Activated CD4-positive, CD25-positive, alpha-beta regulatory T cell treated with anti-CD3 and anti-CD28 coated beads, Interleukin-2, amount 50 U/mL, for 72 hours (primary cell): ENCODE results near the gene FBLN7.

Experiments
- DNase-seq: peaks from one replicate; pipeline ENCODE4 v3.0.0; 2021

Gene FBLN7

GRCh38 chr2:112160283-112161250, 22.4 kb downstream of the FBLN7 start:
- no peak for DNase-seq

- DNase-seq: no peak
These were observed 23.4 kb downstream of the FBLN7 start for GRCh38 chr2:112161431-112162145.

- DNase-seq: no peak
These were observed 24.2 kb downstream of the FBLN7 start for GRCh38 chr2:112162341-112162740.

GRCh38 chr2:112162956-112163355, 24.8 kb downstream of the FBLN7 start:
- no peak for DNase-seq

DNA sequence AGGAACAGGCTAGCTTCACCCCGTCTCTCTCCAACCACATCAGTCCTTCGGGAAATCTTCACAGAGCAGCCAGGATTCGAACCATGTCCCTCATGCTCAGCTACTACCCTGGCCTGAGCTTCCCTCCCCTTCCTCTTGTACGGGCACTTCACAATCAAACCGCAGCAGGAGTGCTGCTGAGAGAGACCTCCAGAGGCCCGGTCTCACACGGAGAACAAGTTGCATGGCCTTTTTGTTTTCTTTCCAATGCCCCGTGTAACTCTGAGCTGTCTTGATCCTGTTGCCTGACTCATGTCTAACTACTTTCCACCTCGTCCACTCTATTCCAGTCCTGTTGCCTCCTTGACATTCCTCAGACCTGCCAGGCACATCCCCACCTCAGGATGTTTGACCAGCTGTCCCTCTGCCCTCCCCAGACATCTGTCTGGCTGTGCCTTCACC, 25.4 kb downstream of the FBLN7 start:
- no peak for DNase-seq

DNA sequence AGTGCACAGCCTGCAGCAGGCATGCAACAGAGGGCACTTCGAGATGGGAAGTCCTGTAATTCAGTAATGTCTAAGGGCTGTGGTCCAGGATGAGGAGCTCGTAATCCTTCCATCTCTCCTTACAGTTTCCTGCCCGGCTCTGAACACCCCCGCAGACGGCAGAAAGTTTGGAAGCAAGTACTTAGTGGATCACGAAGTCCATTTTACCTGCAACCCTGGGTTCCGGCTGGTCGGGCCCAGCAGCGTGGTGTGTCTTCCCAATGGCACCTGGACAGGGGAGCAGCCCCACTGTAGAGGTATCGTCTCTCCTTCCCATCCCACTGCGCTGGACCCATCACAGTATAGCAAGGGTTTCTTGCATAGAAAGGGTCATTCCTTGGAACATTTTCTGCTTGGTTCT, 26.7 kb downstream of the FBLN7 start:
- no peak for DNase-seq

GRCh38 chr2:112165296-112165695, 27.1 kb downstream of the FBLN7 start:
- DNase-seq: no peak

DNA sequence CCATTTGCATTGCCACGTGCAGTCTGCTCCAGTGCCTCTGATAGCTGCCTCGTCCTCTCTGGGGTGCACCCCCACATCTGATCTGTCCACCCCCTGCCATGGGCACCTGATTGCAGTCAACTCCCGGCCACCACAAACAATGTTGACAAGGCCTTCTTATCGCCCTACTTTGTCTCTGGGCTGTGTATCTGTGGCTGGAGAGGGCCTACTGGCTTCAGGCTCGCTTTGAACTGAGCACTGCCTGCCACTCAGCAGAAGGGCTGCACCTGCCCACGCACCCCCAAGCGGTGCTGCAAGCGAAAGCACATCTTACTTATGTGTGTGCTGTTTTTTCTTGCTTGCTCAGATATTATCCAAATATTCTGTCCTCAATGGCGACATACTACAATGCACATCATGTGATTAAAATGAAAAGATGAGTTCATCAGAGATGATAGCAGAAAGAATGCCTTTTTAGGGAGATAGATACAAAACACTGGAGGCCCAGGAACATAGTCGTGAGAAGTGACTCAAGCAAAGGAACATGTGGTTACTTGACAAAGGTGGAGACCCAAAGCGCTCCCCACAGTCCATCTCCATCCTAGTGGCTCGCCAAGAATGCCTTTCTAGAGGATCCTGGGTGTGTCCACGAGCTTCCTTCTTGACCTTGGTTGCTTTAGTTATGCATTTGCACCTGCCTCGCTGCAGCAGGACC, 28.8 kb downstream of the FBLN7 start:
- DNase-seq: no peak

DNA sequence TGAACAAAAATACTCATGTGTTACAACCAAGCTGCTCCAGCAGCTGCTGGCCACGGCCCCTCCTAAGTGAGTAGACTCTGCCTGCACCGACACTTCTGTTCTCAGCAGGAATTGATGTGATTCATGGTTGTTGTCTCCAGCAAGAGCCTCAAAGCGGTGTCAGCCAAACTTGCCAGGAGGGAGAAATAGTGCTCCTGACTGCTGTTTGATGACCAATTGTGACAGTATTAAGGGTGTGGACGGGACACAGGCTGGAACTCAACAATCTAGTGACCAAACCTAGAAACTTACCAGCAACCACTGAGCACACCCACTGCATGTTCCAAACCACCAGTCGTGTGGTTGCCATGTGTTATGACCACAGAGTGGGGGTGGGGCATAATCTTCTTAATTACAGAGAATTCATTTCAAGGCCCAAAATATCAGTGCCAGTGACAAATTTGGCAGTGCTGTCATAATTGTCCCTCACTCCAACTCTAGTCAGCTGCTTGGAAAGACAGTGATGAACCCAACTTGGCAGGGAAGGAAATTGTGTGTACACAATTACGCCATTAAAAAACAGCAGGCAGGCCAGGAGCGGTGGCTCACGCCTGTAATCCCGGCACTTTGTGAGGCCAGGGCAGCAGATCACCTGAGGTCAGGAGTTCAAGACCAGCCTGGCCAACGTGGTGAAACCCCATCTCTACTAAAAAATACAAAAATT, 30.4 kb downstream of the FBLN7 start:
- DNase-seq: no peak

GRCh38 chr2:112170495-112170894, 32.3 kb downstream of the FBLN7 start:
- DNase-seq: no peak

GRCh38 chr2:112173646-112174319, 35.6 kb downstream of the FBLN7 start:
- DNase-seq: no peak

- no peak for DNase-seq
These were observed 36.2 kb downstream of the FBLN7 start for GRCh38 chr2:112174383-112174782.

- DNase-seq: no peak
These were observed 37.1 kb downstream of the FBLN7 start for GRCh38 chr2:112175333-112175732.

GRCh38 chr2:112175958-112176573, 37.9 kb downstream of the FBLN7 start:
- DNase-seq: no peak

DNA sequence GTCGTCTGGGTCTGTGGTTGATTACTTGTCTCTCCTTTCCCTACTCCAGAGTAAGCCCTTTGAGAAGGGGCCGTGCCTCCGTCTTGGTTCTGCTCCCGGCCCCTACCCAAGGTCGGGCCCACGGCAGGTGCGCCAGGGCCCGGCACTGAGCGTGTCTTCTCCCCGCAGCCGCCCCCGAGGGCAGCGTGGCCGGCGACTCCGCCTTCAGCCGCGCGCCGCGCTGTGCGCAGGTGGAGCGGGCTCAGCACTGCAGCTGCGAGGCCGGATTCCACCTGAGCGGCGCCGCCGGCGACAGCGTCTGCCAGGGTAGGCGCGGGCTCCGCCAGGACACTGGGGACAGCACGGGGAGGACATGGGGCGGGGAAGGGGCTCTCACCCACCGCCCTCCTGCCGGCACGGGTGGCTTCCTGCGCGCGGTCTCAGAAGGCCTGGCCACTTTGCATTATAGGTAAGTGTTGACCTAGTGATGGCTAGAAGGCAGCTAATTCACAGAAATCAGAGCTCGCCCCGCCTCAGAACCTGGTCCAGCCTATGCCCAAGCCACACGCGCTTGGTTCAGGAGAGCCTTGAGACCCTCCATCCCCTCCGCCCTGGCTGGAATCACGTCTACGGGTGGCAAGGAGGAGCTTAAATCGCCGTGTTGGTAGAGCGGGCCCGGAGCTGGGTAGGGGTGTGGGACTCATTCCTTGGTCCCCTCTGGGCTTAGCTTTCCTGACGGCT, 43.5 kb downstream of the FBLN7 start:
- peak; percentile 74 for DNase-seq

DNA sequence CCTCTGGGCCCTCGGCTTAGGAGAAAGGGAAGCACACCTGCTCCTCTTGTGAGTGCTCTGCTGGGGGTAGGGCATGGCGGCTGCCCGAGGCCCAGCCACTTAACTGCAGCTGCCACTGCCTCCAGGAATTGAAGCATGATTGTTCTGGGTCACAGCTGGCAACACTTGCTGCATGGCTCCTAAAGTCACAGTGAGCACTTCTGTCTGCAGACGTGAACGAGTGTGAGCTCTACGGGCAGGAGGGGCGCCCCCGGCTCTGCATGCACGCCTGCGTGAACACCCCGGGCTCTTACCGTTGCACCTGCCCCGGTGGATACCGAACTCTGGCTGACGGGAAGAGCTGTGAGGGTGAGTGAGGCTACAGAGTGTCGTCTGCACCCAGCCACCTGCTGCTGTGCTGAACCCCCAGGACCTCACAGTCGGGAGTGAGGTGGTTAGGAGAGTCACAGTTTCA, 44.4 kb downstream of the FBLN7 start:
- peak; percentile 68 for DNase-seq

GRCh38 chr2:112183327-112184025, 45.3 kb downstream of the FBLN7 start:
- peak; percentile 40 for DNase-seq

DNA sequence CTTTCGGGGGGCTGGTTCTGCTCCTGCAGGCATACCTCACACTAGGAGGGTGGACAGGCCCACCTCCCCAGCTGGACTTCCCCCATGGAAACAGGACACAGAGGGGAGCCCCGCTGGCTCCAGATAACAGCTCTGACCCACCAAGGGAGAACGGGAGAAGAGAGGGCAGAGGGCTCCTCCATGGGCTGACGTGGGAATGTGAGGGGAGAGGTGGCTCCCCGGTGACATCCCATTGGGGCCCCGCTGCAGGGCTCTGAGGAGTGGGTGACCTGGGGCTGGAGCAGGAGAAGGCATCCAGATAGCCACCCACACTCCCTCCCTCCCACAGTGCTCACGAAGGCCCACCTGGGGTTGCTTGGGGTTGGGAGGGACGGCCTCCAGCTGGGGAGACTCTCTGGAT, 45.9 kb downstream of the FBLN7 start:
- DNase-seq: no peak

- no peak for DNase-seq
These were observed 46.9 kb downstream of the FBLN7 start for GRCh38 chr2:112185131-112185530.

DNA sequence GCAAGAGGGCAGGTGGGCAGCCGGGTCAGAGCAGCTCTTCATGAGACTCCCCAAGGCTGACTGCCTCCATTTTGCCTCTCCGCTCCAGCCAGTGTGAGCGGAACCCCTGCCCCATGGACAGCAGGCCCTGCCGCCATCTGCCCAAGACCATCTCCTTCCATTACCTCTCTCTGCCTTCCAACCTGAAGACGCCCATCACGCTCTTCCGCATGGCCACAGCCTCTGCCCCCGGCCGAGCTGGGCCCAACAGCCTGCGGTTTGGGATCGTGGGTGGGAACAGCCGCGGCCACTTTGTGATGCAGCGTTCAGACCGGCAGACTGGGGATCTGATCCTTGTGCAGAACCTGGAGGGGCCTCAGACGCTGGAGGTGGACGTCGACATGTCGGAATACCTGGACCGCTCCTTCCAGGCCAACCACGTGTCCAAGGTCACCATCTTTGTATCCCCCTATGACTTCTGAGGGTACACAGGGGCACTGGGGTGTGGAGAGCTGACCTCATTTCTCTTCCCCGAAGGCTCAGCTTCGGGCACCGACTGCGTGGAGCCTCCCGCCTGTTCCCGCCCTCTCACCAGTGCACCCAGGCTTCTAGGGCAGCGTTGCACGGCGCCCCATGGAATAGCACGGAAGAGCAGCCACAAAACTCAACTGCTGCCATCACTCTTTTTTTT, 49.0 kb downstream of the FBLN7 start:
- DNase-seq: peak; percentile 37
